Spleen (tissue), 11 donors: ENCODE results near the gene NRCAM. TPM values are rescaled to one million over a fixed set of nuclear protein-coding genes. Genes with fewer than 3 reads are reported as not detected.
"Not testable (repeated sequence)": the region's sequence is repeated elsewhere in the genome, so short reads cannot be mapped to it uniquely, and the experiment has no call there.

ENCODE experiments used
- DNase-seq: peaks from one replicate; pipeline ENCODE4 v3.0.0-alpha.2; 2020
- H3K27ac ChIP-seq, 8 donors: fragments of 200-600 bp; sonication (generic) in 7 of 8; 1 replicate in 4 of 8; 2 replicates in 4 of 8; pipeline versions ENCODE4 v1.5.0 to v1.8.0; 2016 to 2021; ENCODE audit warnings: inconsistent platforms in 4 of 8, mild to moderate bottlenecking in 4 of 8, moderate library complexity in 1 of 8
- H3K27me3 ChIP-seq, 7 donors: fragments of 200-600 bp; sonication (generic) in 6 of 7; replicated peaks in 1 of 7; 1 replicate in 4 of 7; 2 replicates in 3 of 7; pipeline versions ENCODE4 v1.5.0 to v1.8.0; 2016 to 2021; ENCODE audit warnings: inconsistent platforms in 3 of 7, mild to moderate bottlenecking in 1 of 7
- H3K36me3 ChIP-seq, 6 donors: fragments of 200-600 bp; sonication (generic) in 5 of 6; 1 replicate in 4 of 6; 2 replicates in 2 of 6; pipeline versions ENCODE4 v1.5.0 to v1.8.0; 2016 to 2021; ENCODE audit warnings: inconsistent platforms in 2 of 6
- H3K4me1 ChIP-seq, 6 donors: fragments of 200-600 bp; sonication (generic) in 5 of 6; 1 replicate in 3 of 6; 2 replicates in 3 of 6; pipeline versions ENCODE4 v1.5.0 to v1.8.0; 2016 to 2021; ENCODE audit warnings: inconsistent platforms in 3 of 6
- H3K4me3 ChIP-seq, 8 donors: fragments of 200-600 bp; sonication (generic) in 7 of 8; 1 replicate in 4 of 8; 2 replicates in 4 of 8; pipeline versions ENCODE4 v1.5.0 to v1.8.0; 2016 to 2021; ENCODE audit warnings: inconsistent platforms in 4 of 8, mild to moderate bottlenecking in 4 of 8, moderate library complexity in 2 of 8
- H3K9me3 ChIP-seq, 8 donors: fragments of 200-600 bp; sonication (generic) in 7 of 8; 1 replicate in 4 of 8; 2 replicates in 4 of 8; pipeline versions ENCODE4 v1.5.0 to v1.8.0; 2016 to 2021; ENCODE audit warnings: inconsistent platforms in 4 of 8
- POLR2A ChIP-seq, 3 donors: fragments of 450-650 bp; IDR thresholded peaks; one replicate each; pipeline ENCODE4 v1.5.1; 2017; ENCODE audit warnings: antibody characterized with exemption in 3 of 3, mild to moderate bottlenecking in 1 of 3
- POLR2AphosphoS5 ChIP-seq, 3 donors: sonication (generic); formaldehyde crosslinking; IDR thresholded peaks; one replicate each; pipeline ENCODE4 v1.5.1; 2017; ENCODE audit warnings: antibody characterized with exemption in 3 of 3
- WGBS, 5 donors: extraction: QIAGEN DNeasy Blood & Tissue Kit in 3 of 5; methylation state at CpG; one replicate each; pipeline versions ENCODE4 v1.1.5 to v1.1.7; 2013 to 2018; 5-methylcytosine and 5-hydroxymethylcytosine counted together
- intact Hi-C: fragments of 100-400 bp; cut with DNase I; formaldehyde crosslinking; loops from one replicate; pipeline ENCODE4 v1.15.0; 2023; ENCODE audit warnings: low total_unique reads
- polyA plus RNA-seq, 3 donors: library from polyadenylated mRNA; stranded (reverse); fragments of 200-250 nt; gene quantifications; one replicate each; pipeline ENCODE4 v1.2.1, GENCODE V29; 2013
- total RNA-seq, 7 donors: library from RNA; depleted of rRNA in 3 of 7; stranded (reverse); fragments of >200 nt in 3 of 7; fragmentation: NEBNext Ultra II Directional in 4 of 7; extraction: Animal tissue kit (Norgen Biotek cat#: 25700) in 4 of 7; gene quantifications; one replicate each; pipeline versions ENCODE4 v1.1.0 to v1.2.1, GENCODE V29; 2016 to 2021
- TF ChIP-seq, protein P1 (sequence below), 11 experiments: fragments of 200-600 bp in 7 of 11; fragments of 450-650 bp in 4 of 11; sonication (generic) in 4 of 11; IDR thresholded peaks in 8 of 11; conservative IDR thresholded peaks in 3 of 11; 1 replicate in 7 of 11; 2 replicates in 4 of 11; pipeline versions ENCODE4 v1.4.0 to v1.8.0; 2016 to 2021; ENCODE audit warnings: antibody characterized with exemption in 11 of 11, inconsistent platforms in 4 of 11, mild to moderate bottlenecking in 1 of 11
- donor health status: healthy with polysubstance abuse.
- donor health status: DM: no; HTN: no; CAD: no; lungs with moderate emphysema.
- donor health status: DM: no; HTN: no; CAD: no.
- donor health status: Bipolar disorder and iron deficiency.
- donor health status: healthy.
- donor health status: DM: no; HTN: no; CAD: no.
- donor health status: DM: yes; HTN: yes; CAD: no.

Gene NRCAM
- total and polyA plus RNA-seq, 10 donors = 4.1 to 88.5 (median 15.0) TPM

DNA sequence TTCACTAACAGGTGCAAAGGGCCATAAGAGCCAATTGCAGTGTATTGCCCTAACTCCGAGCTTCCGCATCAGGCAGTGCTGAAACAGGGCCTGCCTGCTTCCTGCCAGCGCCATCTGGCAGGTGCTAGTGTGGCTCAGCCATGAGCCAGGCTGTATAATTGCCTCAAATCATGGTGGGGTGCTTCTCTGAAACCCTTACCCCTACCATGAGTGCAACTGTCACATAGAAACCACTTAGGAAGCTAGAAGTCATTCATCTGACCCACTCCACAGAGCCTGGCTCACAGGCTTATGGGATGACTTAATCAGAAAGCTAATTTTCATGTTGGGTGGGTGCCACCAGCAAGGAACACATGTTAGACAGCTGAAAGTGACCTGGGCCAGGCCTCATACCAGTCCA lies 192.8 kb downstream of the NRCAM start:
- DNase-seq = no peak
- peaks cover 0 to 11% (median 4%) of the 10 kb centered on the region in 8 donors for H3K9me3 ChIP-seq
- no peaks in the 10 kb centered on the region for H3K27me3 ChIP-seq
- intact Hi-C loops = no loop called here
- H3K4me1 ChIP-seq = no peaks in the 10 kb centered on the region
- TF ChIP-seq, protein P1, sequence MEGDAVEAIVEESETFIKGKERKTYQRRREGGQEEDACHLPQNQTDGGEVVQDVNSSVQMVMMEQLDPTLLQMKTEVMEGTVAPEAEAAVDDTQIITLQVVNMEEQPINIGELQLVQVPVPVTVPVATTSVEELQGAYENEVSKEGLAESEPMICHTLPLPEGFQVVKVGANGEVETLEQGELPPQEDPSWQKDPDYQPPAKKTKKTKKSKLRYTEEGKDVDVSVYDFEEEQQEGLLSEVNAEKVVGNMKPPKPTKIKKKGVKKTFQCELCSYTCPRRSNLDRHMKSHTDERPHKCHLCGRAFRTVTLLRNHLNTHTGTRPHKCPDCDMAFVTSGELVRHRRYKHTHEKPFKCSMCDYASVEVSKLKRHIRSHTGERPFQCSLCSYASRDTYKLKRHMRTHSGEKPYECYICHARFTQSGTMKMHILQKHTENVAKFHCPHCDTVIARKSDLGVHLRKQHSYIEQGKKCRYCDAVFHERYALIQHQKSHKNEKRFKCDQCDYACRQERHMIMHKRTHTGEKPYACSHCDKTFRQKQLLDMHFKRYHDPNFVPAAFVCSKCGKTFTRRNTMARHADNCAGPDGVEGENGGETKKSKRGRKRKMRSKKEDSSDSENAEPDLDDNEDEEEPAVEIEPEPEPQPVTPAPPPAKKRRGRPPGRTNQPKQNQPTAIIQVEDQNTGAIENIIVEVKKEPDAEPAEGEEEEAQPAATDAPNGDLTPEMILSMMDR (IDR thresholded peaks at IDR 0.05 in 8 of 11, conservative IDR thresholded peaks at IDR 0.05 in 3 of 11) = no peak
- TF ChIP-seq POLR2AphosphoS5 (IDR thresholded peaks at IDR 0.05) (no peak), POLR2A (IDR thresholded peaks at IDR 0.05) (no peak)
- WGBS, 5 donors = 76 to 88% (median 79%) methylated on average over 3 of the region's 3 CpGs
- H3K36me3 ChIP-seq = no peaks in the 10 kb centered on the region
- H3K27ac ChIP-seq = no peak overlapping the region
- no peak overlapping the region for H3K4me3 ChIP-seq

- DNase-seq = no peak
- Histone ChIP-seq H3K9me3 (peaks cover 0 to 11% (median 4%) of the 10 kb centered on the region in 8 donors), H3K4me3 (no peak overlapping the region), H3K36me3 (no peaks in the 10 kb centered on the region), H3K4me1 (no peaks in the 10 kb centered on the region), H3K27ac (no peak overlapping the region), H3K27me3 (no peaks in the 10 kb centered on the region)
- WGBS, 5 donors = 47 to 70% (median 58%) methylated on average over 1 of the region's 1 CpG
- intact Hi-C loops = no loop called here
- TF ChIP-seq, protein P1 (IDR thresholded peaks at IDR 0.05 in 8 of 11, conservative IDR thresholded peaks at IDR 0.05 in 3 of 11) = no peak
- TF ChIP-seq POLR2AphosphoS5 (IDR thresholded peaks at IDR 0.05) = no peak
- TF ChIP-seq POLR2A (IDR thresholded peaks at IDR 0.05) = no peak
These were observed 194.5 kb downstream of the NRCAM start for GRCh38 chr7:108261560-108262255.

GRCh38 chr7:108259447-108259846 lies 196.8 kb downstream of the NRCAM start:
- intact Hi-C loops, DNase-seq, H3K36me3 ChIP-seq, H3K27ac ChIP-seq, H3K27me3 ChIP-seq, H3K4me1 ChIP-seq, H3K4me3 ChIP-seq: not testable (repeated sequence)
- WGBS, 5 donors = 90 to 98% (median 96%) methylated on average over 3 of the region's 3 CpGs
- peaks cover 0 to 11% (median 4%) of the 10 kb centered on the region in 8 donors for H3K9me3 ChIP-seq

DNA sequence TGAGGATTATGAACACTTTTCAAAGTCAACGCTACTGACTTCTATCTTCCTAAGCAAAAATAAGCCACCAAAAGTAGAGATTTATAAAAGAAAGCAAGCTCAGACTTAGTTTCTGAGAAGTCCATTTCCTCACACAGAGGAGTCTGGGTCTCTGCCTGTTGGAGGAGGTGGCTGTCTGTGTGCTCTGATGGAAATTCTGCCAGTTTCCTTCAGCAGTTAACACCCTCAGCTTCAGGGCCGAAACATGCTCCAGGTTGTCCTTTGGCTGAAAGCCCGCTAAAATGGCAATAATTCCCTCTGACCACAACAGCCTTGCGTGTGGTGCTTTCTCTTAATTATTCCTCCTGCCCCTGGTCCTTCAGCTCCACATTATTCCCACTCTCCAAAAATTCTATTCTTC lies 198.3 kb downstream of the NRCAM start:
- no peaks in the 10 kb centered on the region for H3K27me3 ChIP-seq
- no peak overlapping the region for H3K27ac ChIP-seq
- H3K9me3 ChIP-seq = peaks cover 0 to 11% (median 4%) of the 10 kb centered on the region in 8 donors
- 74 to 92% (median 86%) methylated on average over 4 of the region's 4 CpGs for WGBS, 5 donors
- H3K36me3 ChIP-seq = no peaks in the 10 kb centered on the region
- H3K4me1 ChIP-seq = no peaks in the 10 kb centered on the region
- DNase-seq = no peak
- intact Hi-C loops = no loop called here
- H3K4me3 ChIP-seq = no peak overlapping the region
- TF ChIP-seq, protein P1 (IDR thresholded peaks at IDR 0.05 in 8 of 11, conservative IDR thresholded peaks at IDR 0.05 in 3 of 11) = no peak
- no peak for TF ChIP-seq POLR2A (IDR thresholded peaks at IDR 0.05)
- no peak for TF ChIP-seq POLR2AphosphoS5 (IDR thresholded peaks at IDR 0.05)
